B cell (primary cell): ENCODE results near the gene ARHGAP6. TPM values are rescaled to one million over a fixed set of nuclear protein-coding genes. Genes with fewer than 3 reads are reported as not detected.

Experiments
- ATAC-seq: fragments of 200-7000 bp; cut with Tn5 transposase; one replicate; pipeline ENCODE4 v1.10.0; 2021; ENCODE audit warnings: low read depth, mild to moderate bottlenecking, moderate number of reproducible peaks, moderate library complexity
- CTCF ChIA-PET: fragments of 350-600 bp; sonication (Branson Sonifier 250); formaldehyde crosslinking; loops from one replicate; lab custom pipeline; 2021; ENCODE audit warnings: antibody characterized with exemption, inconsistent platforms; lab: Charles Lee
- POLR2A ChIA-PET: fragments of 350-600 bp; sonication (Branson Sonifier 250); formaldehyde crosslinking; loops from one replicate; lab custom pipeline; 2021; ENCODE audit warnings: antibody characterized with exemption; lab: Charles Lee
- DNase-seq: peaks from one replicate; pipeline ENCODE4 v3.0.0; 2013
- H2AFZ ChIP-seq: 2 replicates; pipeline ENCODE4 v1.6.1; 2012; ENCODE audit warnings: mild to moderate bottlenecking, low read depth, low read length; ENCODE audit not compliant: insufficient read depth, poor library complexity, severe bottlenecking
- H3K27ac ChIP-seq, 2 donors: 1 replicate in 1 of 2; 2 replicates in 1 of 2; pipeline ENCODE4 v1.5.1; 2012 to 2013; ENCODE audit warnings: low read length in 2 of 2, mild to moderate bottlenecking in 2 of 2, moderate library complexity in 1 of 2
- H3K27me3 ChIP-seq, 4 experiments: fragments of 200-600 bp in 1 of 4; sonication (generic) in 1 of 4; replicated peaks in 1 of 4; 1 replicate in 2 of 4; 2 replicates in 2 of 4; pipeline versions ENCODE4 v1.6.1 to v1.7.0; 2013 to 2016; ENCODE audit warnings: low read length in 3 of 4, mild to moderate bottlenecking in 2 of 4, mixed read lengths in 1 of 4, moderate library complexity in 1 of 4; ENCODE audit not compliant: insufficient read depth in 4 of 4, control insufficient read depth in 3 of 4; ENCODE audit errors: control extremely low read depth in 1 of 4
- H3K36me3 ChIP-seq, 2 experiments: replicated peaks in 1 of 2; 1 replicate in 1 of 2; 2 replicates in 1 of 2; pipeline versions ENCODE4 v1.6.1 to v1.7.1; 2013; ENCODE audit warnings: low read length in 1 of 2; ENCODE audit not compliant: insufficient read depth in 2 of 2, control insufficient read depth in 1 of 2; ENCODE audit errors: control extremely low read depth in 1 of 2, extremely low read depth in 1 of 2
- H3K4me1 ChIP-seq, 2 donors: fragments of 200-600 bp in 1 of 2; sonication (generic) in 1 of 2; 1 replicate in 1 of 2; 2 replicates in 1 of 2; pipeline versions ENCODE4 v1.5.1 to v1.6.1; 2013 to 2017; ENCODE audit warnings: low read length in 2 of 2; ENCODE audit not compliant: control insufficient read depth in 2 of 2, insufficient read depth in 2 of 2
- H3K4me2 ChIP-seq: replicated peaks from 2 replicates; pipeline ENCODE3; 2012; ENCODE audit warnings: mild to moderate bottlenecking, low read depth, low read length; ENCODE audit not compliant: poor library complexity, severe bottlenecking
- H3K4me3 ChIP-seq, 5 experiments: fragments of 200-600 bp in 1 of 5; sonication (generic) in 1 of 5; 1 replicate in 3 of 5; 2 replicates in 2 of 5; pipeline versions ENCODE4 v1.5.1 to v1.7.0; 2011 to 2016; ENCODE audit warnings: low read length in 4 of 5, mild to moderate bottlenecking in 4 of 5, low read depth in 2 of 5, control low read depth in 1 of 5, moderate library complexity in 1 of 5; ENCODE audit not compliant: insufficient read depth in 1 of 5; ENCODE audit errors: control extremely low read depth in 1 of 5, extremely low read depth in 1 of 5
- H3K79me2 ChIP-seq: fragments of 200-600 bp; sonication (generic); one replicate; pipeline ENCODE4 v1.6.0; 2016; ENCODE audit warnings: low read length; ENCODE audit not compliant: control insufficient read depth, insufficient read depth
- H3K9ac ChIP-seq: fragments of 200-600 bp; sonication (generic); 2 replicates; pipeline ENCODE4 v1.6.1; 2017; ENCODE audit warnings: mild to moderate bottlenecking, low read length, moderate library complexity
- H3K9me3 ChIP-seq, 3 donors: one replicate each; pipeline versions ENCODE4 v1.6.1 to v1.7.1; 2013; ENCODE audit warnings: low read length in 2 of 3; ENCODE audit not compliant: control insufficient read depth in 2 of 3, insufficient read depth in 1 of 3; ENCODE audit errors: control extremely low read depth in 1 of 3
- H4K20me1 ChIP-seq: 2 replicates; pipeline ENCODE4 v1.6.0; 2012; ENCODE audit warnings: mild to moderate bottlenecking, low read length; ENCODE audit not compliant: insufficient read depth, control insufficient read depth, poor library complexity, severe bottlenecking
- H3K27ac Mint-ChIP-seq: one replicate; pipeline ENCODE4 v1.8.0; 2021; ENCODE audit warnings: mixed read lengths
- H3K27me3 Mint-ChIP-seq: one replicate; pipeline ENCODE4 v1.8.0; 2021; ENCODE audit warnings: mixed read lengths
- H3K4me1 Mint-ChIP-seq: one replicate; pipeline ENCODE4 v1.8.0; 2021; ENCODE audit warnings: mixed read lengths
- H3K4me3 Mint-ChIP-seq: one replicate; pipeline ENCODE4 v1.8.0; 2021; ENCODE audit warnings: mixed read lengths
- H3K9me3 Mint-ChIP-seq: one replicate; pipeline ENCODE4 v1.8.0; 2022; ENCODE audit warnings: mixed read lengths; ENCODE audit not compliant: insufficient read depth
- CTCF ChIP-seq: fragments of 200-600 bp; IDR thresholded peaks from one replicate; pipeline ENCODE4 v1.8.0; 2022; ENCODE audit warnings: antibody characterized with exemption, mild to moderate bottlenecking
- EZH2 ChIP-seq: IDR thresholded peaks from 2 replicates; pipeline ENCODE4 v1.6.1; 2012; ENCODE audit warnings: borderline replicate concordance, low read depth, mild to moderate bottlenecking, moderate library complexity, low read length; ENCODE audit not compliant: insufficient read depth, poor library complexity, severe bottlenecking
- WGBS: methylation state at CpG from one replicate; pipeline ENCODE4 v1.1.5; 2013; ENCODE audit warnings: missing lambda C conversion rate; ENCODE audit not compliant: insufficient coverage; 5-methylcytosine and 5-hydroxymethylcytosine counted together
- intact Hi-C: fragments of 100-400 bp; cut with micrococcal nuclease; formaldehyde crosslinking; loops from one replicate; pipeline ENCODE4 v1.10.0; 2022
- polyA plus RNA-seq: library from polyadenylated mRNA; depleted of rRNA; stranded (reverse); fragments of >200 nt; gene quantifications from 2 replicates; pipeline ENCODE4 v1.2.3, GENCODE V29; 2012
- total RNA-seq, 2 donors: library from RNA; stranded (reverse); fragments of 120-200 nt in 1 of 2; gene quantifications; 1 replicate in 1 of 2; 2 replicates in 1 of 2; pipeline versions ENCODE4 v1.2.3 to v1.2.4, GENCODE V29; 2013 to 2022

ARHGAP6 gene
- total and polyA plus RNA-seq, 2 donors (not counting 1 experiment from before 2014, with no cell fraction given), result 1.6 to 2.6 TPM

GRCh38 chrX:11416600-11416999, 249.1 kb downstream of the ARHGAP6 start:
- H3K27ac ChIP-seq, result no peak overlapping the region
- ChIA-PET POLR2A (no interaction called here), CTCF (no interaction called here)
- no peak overlapping the region for H3K4me3 ChIP-seq
- no peaks in the 10 kb centered on the region for H3K9me3 ChIP-seq
- no peak overlapping the region for H2AFZ ChIP-seq
- no peaks in the 10 kb centered on the region for H3K27me3 ChIP-seq
- no peak overlapping the region for H3K9ac ChIP-seq
- 60% methylated on average over 4 of the region's 13 CpGs for WGBS
- intact Hi-C loops, result no loop called here
- no peak overlapping the region for H3K4me2 ChIP-seq
- no peaks in the 10 kb centered on the region for H3K4me1 ChIP-seq
- TF ChIP-seq EZH2, result no peak
- TF ChIP-seq CTCF, result no peak
- H3K9me3 Mint-ChIP-seq, result no peaks in the 10 kb centered on the region
- no peaks in the 10 kb centered on the region for H3K4me1 Mint-ChIP-seq
- no peaks in the 10 kb centered on the region for H3K79me2 ChIP-seq
- no peak for ATAC-seq
- H3K27me3 Mint-ChIP-seq, result no peaks in the 10 kb centered on the region
- H3K4me3 Mint-ChIP-seq, result no peak overlapping the region
- no peaks in the 10 kb centered on the region for H4K20me1 ChIP-seq
- H3K27ac Mint-ChIP-seq, result no peak overlapping the region
- no peaks in the 10 kb centered on the region for H3K36me3 ChIP-seq
- no peak for DNase-seq

GRCh38 chrX:11414091-11414490, 251.6 kb downstream of the ARHGAP6 start:
- Mint-ChIP-seq H3K27ac (no peak overlapping the region), H3K4me3 (no peak overlapping the region), H3K27me3 (no peaks in the 10 kb centered on the region), H3K4me1 (no peaks in the 10 kb centered on the region), H3K9me3 (no peaks in the 10 kb centered on the region)
- Histone ChIP-seq H3K79me2 (no peaks in the 10 kb centered on the region), H3K27ac (no peak overlapping the region), H2AFZ (no peak overlapping the region), H3K9ac (no peak overlapping the region), H3K27me3 (no peaks in the 10 kb centered on the region), H3K4me1 (no peaks in the 10 kb centered on the region), H3K4me3 (no peak overlapping the region), H3K4me2 (no peak overlapping the region), H3K36me3 (no peaks in the 10 kb centered on the region), H3K9me3 (no peaks in the 10 kb centered on the region), H4K20me1 (no peaks in the 10 kb centered on the region)
- ChIA-PET CTCF (no interaction called here), POLR2A (no interaction called here)
- intact Hi-C loops, result no loop called here
- DNase-seq (no peak), ATAC-seq (no peak)
- TF ChIP-seq EZH2, result no peak
- TF ChIP-seq CTCF, result no peak
- no CpG with 5 or more reads among the region's 1 CpG for WGBS
